Measurements from ENCODE around the gene GEMIN7.

GEMIN7 gene

GRCh38 chr19:45137179-45137761 lies 58.2 kb downstream of the GEMIN7 start:
- no peak for DNase-seq (ENCODE audit: low read depth)
- H3K4me3 ChIP-seq (ENCODE audit: low read length): no peak overlapping the region
- TF ChIP-seq CTCF (IDR thresholded peaks at IDR 0.05; ENCODE audit: insufficient read depth, low read depth, low read length, missing control alignments): no peak

- DNase-seq (ENCODE audit: low read depth): no peak
- no peak for TF ChIP-seq CTCF (IDR thresholded peaks at IDR 0.05; ENCODE audit: insufficient read depth, low read depth, low read length, missing control alignments)
- no peak overlapping the region for H3K4me3 ChIP-seq (ENCODE audit: low read length)
Observed at GRCh38 chr19:45138303-45138751, 59.3 kb downstream of the GEMIN7 start.

- H3K4me3 ChIP-seq (ENCODE audit: low read length): no peak overlapping the region
- no peak for TF ChIP-seq CTCF (IDR thresholded peaks at IDR 0.05; ENCODE audit: insufficient read depth, low read depth, low read length, missing control alignments)
- DNase-seq (ENCODE audit: low read depth): no peak
Observed at GRCh38 chr19:45139286-45140143, 60.5 kb downstream of the GEMIN7 start.

GRCh38 chr19:45140144-45140503 lies 61.1 kb downstream of the GEMIN7 start:
- no peak for TF ChIP-seq CTCF (IDR thresholded peaks at IDR 0.05; ENCODE audit: insufficient read depth, low read depth, low read length, missing control alignments)
- H3K4me3 ChIP-seq (ENCODE audit: low read length): no peak overlapping the region
- no peak for DNase-seq (ENCODE audit: low read depth)

GRCh38 chr19:45140533-45140932 lies 61.5 kb downstream of the GEMIN7 start:
- no peak overlapping the region for H3K4me3 ChIP-seq (ENCODE audit: low read length)
- TF ChIP-seq CTCF (IDR thresholded peaks at IDR 0.05; ENCODE audit: insufficient read depth, low read depth, low read length, missing control alignments): no peak
- DNase-seq (ENCODE audit: low read depth): no peak

Data from epithelial cell of esophagus (primary cell).